ENCODE data around the gene ZEB2.

The ZEB2 gene

DNA sequence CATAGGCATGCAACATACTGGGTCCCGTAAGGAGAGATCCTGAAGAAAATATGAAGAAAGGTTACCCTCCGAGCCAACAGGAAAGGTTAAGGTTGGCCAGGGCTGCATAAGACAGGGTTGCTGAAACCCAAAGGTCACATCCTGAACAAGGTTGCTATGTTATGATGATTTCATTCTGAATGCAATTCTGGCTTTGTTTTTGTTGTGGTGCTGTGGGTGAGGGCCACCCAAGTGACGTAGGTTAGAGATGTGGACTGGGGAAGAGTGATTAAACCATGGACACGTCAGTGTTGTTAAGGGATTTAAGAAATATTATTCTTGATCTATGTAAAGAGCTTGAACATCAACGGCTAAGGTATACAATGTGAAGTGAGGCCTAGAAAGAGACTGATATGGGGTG lies 60.0 kb downstream of the ZEB2 start:
- TF ChIP-seq NFRKB (IDR thresholded peaks at IDR 0.05) (no peak), FOXM1 (IDR thresholded peaks at IDR 0.05; ENCODE audit: borderline replicate concordance) (no peak)
- no peak for DNase-seq (ENCODE audit: extremely low spot score)
- POLR2A ChIA-PET = no interaction called here
- CTCF ChIA-PET = interaction anchor here (1.0 kb wide), 1 partner anchor 11 kb away, joined by 3 read pairs; no protein-coding TSS in a partner anchor

DNA sequence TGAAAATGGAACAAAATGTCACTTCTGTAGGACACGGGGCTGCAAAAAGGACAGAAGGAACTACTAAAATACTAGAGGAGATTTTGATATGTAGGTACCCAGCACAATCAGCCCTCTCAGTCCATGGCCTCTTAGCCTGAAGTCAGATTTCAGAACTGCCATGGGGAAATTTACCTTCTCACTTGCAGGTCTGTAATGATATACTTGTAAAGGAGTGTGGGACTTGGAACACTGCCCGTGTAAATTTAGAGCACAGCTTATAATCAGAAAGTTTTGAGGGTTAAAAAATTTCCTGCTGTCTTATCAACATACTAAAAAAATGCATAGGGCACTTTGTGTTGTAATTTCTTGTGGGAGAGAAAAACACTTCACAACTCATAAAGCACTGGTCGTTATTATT lies 60.6 kb downstream of the ZEB2 start:
- POLR2A ChIA-PET = no interaction called here
- CTCF ChIA-PET = interaction anchor here (1.0 kb wide), 1 partner anchor 10 kb away, joined by 3 read pairs; no protein-coding TSS in a partner anchor
- TF ChIP-seq BHLHE40 (IDR thresholded peaks at IDR 0.05; ENCODE audit: borderline replicate concordance) (no peak), LEF1 (IDR thresholded peaks at IDR 0.05; ENCODE audit: borderline replicate concordance) (no peak), HDGF (IDR thresholded peaks at IDR 0.05; ENCODE audit: borderline replicate concordance) (no peak), L3MBTL2 (conservative IDR thresholded peaks at IDR 0.05) (no peak), ELF4 (IDR thresholded peaks at IDR 0.05) (no peak), FOXK2 (IDR thresholded peaks at IDR 0.05) (no peak), ARNT (IDR thresholded peaks at IDR 0.05) (no peak), FOXA1 (IDR thresholded peaks at IDR 0.05) (no peak)
- TF ChIP-seq, protein P1, sequence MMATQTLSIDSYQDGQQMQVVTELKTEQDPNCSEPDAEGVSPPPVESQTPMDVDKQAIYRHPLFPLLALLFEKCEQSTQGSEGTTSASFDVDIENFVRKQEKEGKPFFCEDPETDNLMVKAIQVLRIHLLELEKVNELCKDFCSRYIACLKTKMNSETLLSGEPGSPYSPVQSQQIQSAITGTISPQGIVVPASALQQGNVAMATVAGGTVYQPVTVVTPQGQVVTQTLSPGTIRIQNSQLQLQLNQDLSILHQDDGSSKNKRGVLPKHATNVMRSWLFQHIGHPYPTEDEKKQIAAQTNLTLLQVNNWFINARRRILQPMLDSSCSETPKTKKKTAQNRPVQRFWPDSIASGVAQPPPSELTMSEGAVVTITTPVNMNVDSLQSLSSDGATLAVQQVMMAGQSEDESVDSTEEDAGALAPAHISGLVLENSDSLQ (IDR thresholded peaks at IDR 0.05) = no peak

DNA sequence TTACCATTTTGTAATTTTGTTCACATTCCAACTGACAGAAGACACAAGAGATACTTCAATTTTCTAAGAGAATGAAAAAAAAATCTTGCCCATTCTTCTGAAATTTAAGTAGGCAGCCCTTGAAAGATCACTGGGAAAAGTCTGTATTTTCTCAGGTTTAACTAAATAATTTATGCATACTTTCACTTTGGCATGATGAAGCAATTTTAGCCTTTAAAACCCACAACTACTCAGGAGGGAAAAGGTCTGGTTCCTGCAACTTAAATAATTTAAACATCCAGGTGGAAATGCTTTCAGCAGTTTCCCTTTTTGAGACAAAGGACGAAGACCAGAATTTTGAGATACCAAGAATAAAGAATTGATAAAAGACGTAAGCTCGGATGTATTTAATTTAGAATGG lies 61.4 kb downstream of the ZEB2 start:
- TF ChIP-seq FOXM1 (IDR thresholded peaks at IDR 0.05; ENCODE audit: borderline replicate concordance) (no peak), FOXK2 (IDR thresholded peaks at IDR 0.05) (no peak), SUZ12 (IDR thresholded peaks at IDR 0.05) (no peak), ARNT (IDR thresholded peaks at IDR 0.05) (no peak), ZNF384 (IDR thresholded peaks at IDR 0.05) (no peak), LEF1 (IDR thresholded peaks at IDR 0.05; ENCODE audit: borderline replicate concordance) (no peak), ELF4 (IDR thresholded peaks at IDR 0.05) (no peak), BHLHE40 (IDR thresholded peaks at IDR 0.05; ENCODE audit: borderline replicate concordance) (no peak)
- TF ChIP-seq, protein P1 (IDR thresholded peaks at IDR 0.05) = no peak
- POLR2A ChIA-PET = no interaction called here
- DNase-seq (ENCODE audit: extremely low spot score) = no peak
- CTCF ChIA-PET = no interaction called here

More for the DNA sequence above, 60.6 kb downstream of the ZEB2 start:
- DNase-seq (ENCODE audit: extremely low spot score) = no peak

DNA sequence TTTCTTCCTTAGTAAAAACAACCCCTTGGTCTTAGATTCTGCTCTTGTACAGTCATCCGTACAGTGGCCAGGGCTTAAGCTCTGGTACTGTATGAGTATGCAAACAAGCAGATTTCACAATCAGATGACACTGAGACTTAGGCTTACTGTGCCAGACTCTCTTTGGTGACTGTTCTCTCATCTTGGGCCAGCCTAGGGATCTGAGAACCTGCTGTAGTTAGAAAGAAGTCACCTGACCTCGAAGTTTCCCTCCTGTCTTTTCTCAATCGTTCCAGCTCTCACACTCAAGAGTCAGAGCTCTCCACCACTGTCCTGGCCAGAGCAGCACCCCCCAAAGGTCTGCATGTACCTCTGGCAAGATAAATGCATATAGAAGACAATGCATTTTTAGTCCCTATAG lies 63.2 kb downstream of the ZEB2 start:
- TF ChIP-seq TARDBP (IDR thresholded peaks at IDR 0.05) (no peak), LEF1 (IDR thresholded peaks at IDR 0.05; ENCODE audit: borderline replicate concordance) (no peak), NFRKB (IDR thresholded peaks at IDR 0.05) (no peak), CTBP1 (IDR thresholded peaks at IDR 0.05; ENCODE audit: borderline replicate concordance) (no peak), ELF4 (IDR thresholded peaks at IDR 0.05) (no peak), L3MBTL2 (conservative IDR thresholded peaks at IDR 0.05) (no peak), SP1 (IDR thresholded peaks at IDR 0.05) (no peak), ZNF384 (IDR thresholded peaks at IDR 0.05) (no peak), BHLHE40 (IDR thresholded peaks at IDR 0.05; ENCODE audit: borderline replicate concordance) (no peak), ARNT (IDR thresholded peaks at IDR 0.05) (no peak), FOXA1 (IDR thresholded peaks at IDR 0.05) (no peak)
- CTCF ChIA-PET = no interaction called here
- POLR2A ChIA-PET = no interaction called here
- no peak for DNase-seq (ENCODE audit: extremely low spot score)

DNA sequence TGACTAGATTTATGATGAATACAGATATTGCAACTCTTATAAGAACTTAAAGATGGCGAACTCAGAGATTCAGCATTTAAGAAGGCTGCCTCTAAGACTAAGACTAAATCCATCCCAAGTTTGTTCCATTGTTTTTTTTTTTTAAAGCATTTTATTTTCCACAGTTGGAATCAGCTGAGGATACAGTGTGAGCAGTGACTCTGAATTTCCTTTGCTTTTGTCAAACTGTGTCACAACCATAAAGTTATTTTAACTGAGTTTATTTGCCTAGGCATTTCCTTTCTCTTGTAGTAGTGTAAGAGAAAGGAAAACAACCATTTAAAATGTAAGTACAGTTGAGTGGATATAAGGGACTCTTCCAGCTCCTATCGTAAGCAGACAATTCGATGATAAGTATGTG lies 63.9 kb downstream of the ZEB2 start:
- TF ChIP-seq TARDBP (IDR thresholded peaks at IDR 0.05) (no peak), BHLHE40 (IDR thresholded peaks at IDR 0.05; ENCODE audit: borderline replicate concordance) (no peak), SUZ12 (IDR thresholded peaks at IDR 0.05) (no peak), LEF1 (IDR thresholded peaks at IDR 0.05; ENCODE audit: borderline replicate concordance) (no peak), ARNT (IDR thresholded peaks at IDR 0.05) (no peak), FOXA1 (IDR thresholded peaks at IDR 0.05) (no peak), L3MBTL2 (conservative IDR thresholded peaks at IDR 0.05) (no peak)
- POLR2A ChIA-PET = no interaction called here
- DNase-seq (ENCODE audit: extremely low spot score) = no peak
- CTCF ChIA-PET = no interaction called here

DNA sequence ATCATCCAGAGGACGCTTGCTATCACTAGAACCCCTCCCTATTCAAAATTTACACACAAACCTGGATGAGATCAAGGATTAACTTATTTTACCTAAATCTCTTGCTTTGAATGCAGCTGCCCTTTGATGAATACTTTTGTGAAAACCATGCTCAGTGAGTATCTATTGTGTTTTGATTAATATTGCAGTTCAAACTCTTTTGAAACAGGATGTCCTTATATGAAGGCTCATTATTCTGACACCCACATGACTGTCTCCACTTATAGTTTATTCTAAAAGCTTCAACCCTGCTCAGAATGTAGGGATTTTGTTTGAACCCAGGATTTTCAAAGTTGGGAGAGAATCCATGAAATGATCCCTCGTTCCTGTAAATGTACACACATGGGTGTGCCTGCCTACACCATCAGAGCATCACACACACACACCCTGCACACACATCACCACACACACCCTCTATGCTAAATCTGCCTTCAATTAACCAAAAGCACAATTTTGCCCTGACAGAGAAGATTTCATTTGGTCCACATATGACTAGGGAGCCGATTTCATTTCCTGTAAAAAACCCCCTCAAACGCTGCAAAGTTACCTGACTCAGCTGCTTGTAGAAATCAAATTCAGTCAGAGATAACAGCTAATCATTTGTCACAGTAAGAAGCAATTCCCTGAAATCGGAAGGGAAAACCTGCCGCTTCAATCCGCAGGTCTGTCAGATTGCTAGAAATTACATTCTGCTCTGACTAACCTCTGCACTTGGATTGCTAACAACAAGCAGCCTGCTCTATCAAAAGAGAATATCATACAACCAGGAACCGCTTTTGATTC lies 65.2 kb downstream of the ZEB2 start:
- CTCF ChIA-PET = no interaction called here
- POLR2A ChIA-PET = interaction anchor here (0.6 kb wide), 1 partner anchor 382 kb away, joined by 3 read pairs; no protein-coding TSS in a partner anchor
- TF ChIP-seq L3MBTL2 (conservative IDR thresholded peaks at IDR 0.05) = no peak
- TF ChIP-seq SP1 (IDR thresholded peaks at IDR 0.05) = no peak
- no peak for TF ChIP-seq FOXK2 (IDR thresholded peaks at IDR 0.05)
- no peak for TF ChIP-seq TARDBP (IDR thresholded peaks at IDR 0.05)
- TF ChIP-seq FOXA1 (IDR thresholded peaks at IDR 0.05) = no peak
- DNase-seq (ENCODE audit: extremely low spot score) = no peak

DNA sequence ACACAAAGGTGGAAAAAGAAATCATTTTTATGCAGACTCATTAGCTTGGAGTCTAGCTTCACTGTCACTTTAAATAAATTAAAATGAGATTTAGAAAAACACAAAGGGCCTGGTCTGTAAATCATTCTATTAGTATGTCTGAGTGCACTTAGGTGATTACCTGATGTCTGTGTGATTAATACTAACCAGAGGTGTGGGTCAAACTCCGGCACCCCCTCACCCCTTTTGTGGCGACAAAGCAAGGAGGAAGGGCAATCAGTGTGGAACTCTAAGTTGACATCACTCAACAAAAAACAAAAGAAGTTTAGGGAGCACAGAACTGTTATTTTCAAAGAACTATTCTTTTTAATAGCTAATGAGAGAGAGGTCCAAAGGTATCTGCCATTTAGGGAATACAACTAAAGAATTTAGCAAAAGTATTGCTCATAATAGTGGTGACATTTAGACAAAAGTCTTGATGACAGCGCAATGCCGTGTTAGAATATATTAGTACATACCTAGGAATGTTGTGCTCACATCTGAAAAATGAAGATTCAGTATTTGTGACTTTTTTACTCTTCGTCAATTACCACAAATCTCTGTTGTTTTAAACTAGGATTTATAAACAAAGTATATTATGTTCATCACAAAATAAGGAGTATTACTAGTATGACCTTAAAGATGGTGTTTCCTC lies 66.3 kb downstream of the ZEB2 start:
- ChIA-PET CTCF (no interaction called here), POLR2A (no interaction called here)
- no peak for TF ChIP-seq CTBP1 (IDR thresholded peaks at IDR 0.05; ENCODE audit: borderline replicate concordance)
- TF ChIP-seq, protein P1 (IDR thresholded peaks at IDR 0.05) = peak; percentile 15; the same call in 1 of the 2 replicates
- TF ChIP-seq ELF4 (IDR thresholded peaks at IDR 0.05) = no peak
- TF ChIP-seq SUZ12 (IDR thresholded peaks at IDR 0.05) = no peak
- no peak for TF ChIP-seq HDGF (IDR thresholded peaks at IDR 0.05; ENCODE audit: borderline replicate concordance)
- TF ChIP-seq TARDBP (IDR thresholded peaks at IDR 0.05) = no peak
- no peak for DNase-seq (ENCODE audit: extremely low spot score)

Measured in HEK293T (cell line).